ENCODE measurements around the gene OR52I1. TPM values are rescaled to one million over a fixed set of nuclear protein-coding genes. Genes with fewer than 3 reads are reported as not detected.

The OR52I1 gene, protein sequence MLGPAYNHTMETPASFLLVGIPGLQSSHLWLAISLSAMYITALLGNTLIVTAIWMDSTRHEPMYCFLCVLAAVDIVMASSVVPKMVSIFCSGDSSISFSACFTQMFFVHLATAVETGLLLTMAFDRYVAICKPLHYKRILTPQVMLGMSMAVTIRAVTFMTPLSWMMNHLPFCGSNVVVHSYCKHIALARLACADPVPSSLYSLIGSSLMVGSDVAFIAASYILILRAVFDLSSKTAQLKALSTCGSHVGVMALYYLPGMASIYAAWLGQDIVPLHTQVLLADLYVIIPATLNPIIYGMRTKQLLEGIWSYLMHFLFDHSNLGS
- total RNA-seq (2014; rRNA removed; shearing (Covaris generic)), result not detected in 2 replicates
- not detected in 2 replicates for total RNA-seq (2022)
- Bru-seq, nascent RNA, result not detected
- BruChase-seq, experiment 1, labeled RNA remaining after a 6-hour chase, result not detected
- not detected for BruChase-seq, experiment 2, labeled RNA remaining after a 2-hour chase
- long read RNA-seq, partial matches to known transcripts, result 0 of 1 reads
- long read RNA-seq, other reads (novel, unspliced or antisense), result 0 of 1 reads

DNA sequence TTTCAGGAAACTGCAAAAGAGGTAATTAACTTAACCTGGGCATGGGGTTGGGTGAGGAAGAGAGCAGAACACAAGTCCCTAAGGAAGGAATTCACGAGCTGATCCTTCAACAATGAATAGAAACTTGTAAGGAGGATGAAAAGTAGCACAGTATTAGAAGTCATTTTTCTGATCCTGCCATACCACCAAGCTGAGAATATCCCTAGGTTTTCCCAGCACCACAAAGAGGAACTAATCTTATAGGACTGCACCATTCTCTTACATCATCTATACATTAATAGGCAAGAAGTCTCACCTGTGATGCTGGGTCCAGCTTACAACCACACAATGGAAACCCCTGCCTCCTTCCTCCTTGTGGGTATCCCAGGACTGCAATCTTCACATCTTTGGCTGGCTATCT is at the start of gene OR52I1:
OR52I1 (plus strand) TSS at position 301 of the 400 bp plus-strand sequence; CDS start at position 301, 0 bp downstream.
- no peaks in the 10 kb centered on the region for H3K9me3 ChIP-seq (ENCODE audit: low read length)
- intact Hi-C loops (cut with micrococcal nuclease; ENCODE audit: unreplicated experiment), result no loop called here
- BruUV-seq (replicated peaks), result no TSS peak
- no peaks in the 10 kb centered on the region for H3K9me2 ChIP-seq (ENCODE audit: insufficient read depth, low read length)
- no peak within 1 kb of the TSS for H3K27ac ChIP-seq (ENCODE audit: low read depth, low read length, poor library complexity, severe bottlenecking)
- CTCF ChIA-PET (ENCODE audit: unreplicated experiment), result no interaction called here
- no peak within 1 kb of the TSS for H3K4me2 ChIP-seq (ENCODE audit: low read length)
- no peaks in the 10 kb centered on the region for H3K4me1 ChIP-seq (ENCODE audit: insufficient read depth, low read length, poor library complexity, severe bottlenecking)
- TF ChIP-seq, protein P1, sequence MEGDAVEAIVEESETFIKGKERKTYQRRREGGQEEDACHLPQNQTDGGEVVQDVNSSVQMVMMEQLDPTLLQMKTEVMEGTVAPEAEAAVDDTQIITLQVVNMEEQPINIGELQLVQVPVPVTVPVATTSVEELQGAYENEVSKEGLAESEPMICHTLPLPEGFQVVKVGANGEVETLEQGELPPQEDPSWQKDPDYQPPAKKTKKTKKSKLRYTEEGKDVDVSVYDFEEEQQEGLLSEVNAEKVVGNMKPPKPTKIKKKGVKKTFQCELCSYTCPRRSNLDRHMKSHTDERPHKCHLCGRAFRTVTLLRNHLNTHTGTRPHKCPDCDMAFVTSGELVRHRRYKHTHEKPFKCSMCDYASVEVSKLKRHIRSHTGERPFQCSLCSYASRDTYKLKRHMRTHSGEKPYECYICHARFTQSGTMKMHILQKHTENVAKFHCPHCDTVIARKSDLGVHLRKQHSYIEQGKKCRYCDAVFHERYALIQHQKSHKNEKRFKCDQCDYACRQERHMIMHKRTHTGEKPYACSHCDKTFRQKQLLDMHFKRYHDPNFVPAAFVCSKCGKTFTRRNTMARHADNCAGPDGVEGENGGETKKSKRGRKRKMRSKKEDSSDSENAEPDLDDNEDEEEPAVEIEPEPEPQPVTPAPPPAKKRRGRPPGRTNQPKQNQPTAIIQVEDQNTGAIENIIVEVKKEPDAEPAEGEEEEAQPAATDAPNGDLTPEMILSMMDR (conservative IDR thresholded peaks at IDR 0.05; ENCODE audit: low read length), result no peak
- TF ChIP-seq EZH2phosphoT487 (IDR thresholded peaks at IDR 0.05; ENCODE audit: borderline replicate concordance, low read depth, low read length), result no peak
- no peak within 1 kb of the TSS for H2AFZ ChIP-seq (ENCODE audit: low read length)
- POLR2A ChIA-PET, result no interaction called here
- peaks cover 4% of the 10 kb centered on the region; the same call in 1 of the 2 replicates for H3K36me3 ChIP-seq (ENCODE audit: insufficient read depth, low read length)
- no peak for DNase-seq (ENCODE audit: low spot score)
- H3K79me2 ChIP-seq (ENCODE audit: insufficient read depth, low read depth, low read length), result no peaks in the 10 kb centered on the region
- H3K4me3 ChIP-seq (ENCODE audit: low read depth, low read length, poor library complexity, severe bottlenecking), result no peak within 1 kb of the TSS
- no peaks in the 10 kb centered on the region for H4K20me1 ChIP-seq (ENCODE audit: insufficient read depth, low read length)

DNA sequence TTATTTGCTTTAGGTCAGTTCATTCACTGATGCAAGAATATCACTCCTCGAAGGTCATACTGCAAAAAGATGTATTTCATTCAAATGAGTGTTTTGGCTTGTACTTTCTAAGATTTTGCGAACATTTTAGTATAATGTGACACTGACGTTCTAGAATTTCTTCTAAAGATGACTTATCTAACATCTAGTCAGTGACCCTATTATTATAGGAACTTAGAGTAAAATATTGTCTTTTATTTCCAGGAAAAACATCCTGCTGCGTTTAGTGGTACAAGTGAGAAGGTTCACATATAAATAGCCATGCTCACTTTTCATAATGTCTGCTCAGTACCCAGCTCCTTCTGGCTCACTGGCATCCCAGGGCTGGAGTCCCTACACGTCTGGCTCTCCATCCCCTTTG is 48.9 kb upstream of the OR52I1 start, which contains the start of gene OR52M1:
OR52M1 (plus strand) TSS at position 301 of the 400 bp plus-strand sequence; CDS start at position 301, 0 bp downstream.
- DNase-seq (ENCODE audit: low spot score), result no peak
- Histone ChIP-seq H3K4me3 (ENCODE audit: low read depth, low read length, poor library complexity, severe bottlenecking) (no peak within 1 kb of the TSS), H3K9me3 (ENCODE audit: low read length) (no peaks in the 10 kb centered on the region), H3K4me1 (ENCODE audit: insufficient read depth, low read length, poor library complexity, severe bottlenecking) (no peaks in the 10 kb centered on the region), H4K20me1 (ENCODE audit: insufficient read depth, low read length) (no peaks in the 10 kb centered on the region), H2AFZ (ENCODE audit: low read length) (no peak within 1 kb of the TSS), H3K36me3 (ENCODE audit: insufficient read depth, low read length) (no peaks in the 10 kb centered on the region), H3K4me2 (ENCODE audit: low read length) (no peak within 1 kb of the TSS), H3K9me2 (ENCODE audit: insufficient read depth, low read length) (no peaks in the 10 kb centered on the region), H3K79me2 (ENCODE audit: insufficient read depth, low read depth, low read length) (no peaks in the 10 kb centered on the region), H3K27ac (ENCODE audit: low read depth, low read length, poor library complexity, severe bottlenecking) (no peak within 1 kb of the TSS)
- intact Hi-C loops (cut with micrococcal nuclease; ENCODE audit: unreplicated experiment), result no loop called here
- ChIA-PET CTCF (ENCODE audit: unreplicated experiment) (no interaction called here), POLR2A (no interaction called here)
- TF ChIP-seq, protein P1 (conservative IDR thresholded peaks at IDR 0.05; ENCODE audit: low read length), result no peak
- TF ChIP-seq EZH2phosphoT487 (IDR thresholded peaks at IDR 0.05; ENCODE audit: borderline replicate concordance, low read depth, low read length), result no peak
- no TSS peak for BruUV-seq (replicated peaks)

DNA sequence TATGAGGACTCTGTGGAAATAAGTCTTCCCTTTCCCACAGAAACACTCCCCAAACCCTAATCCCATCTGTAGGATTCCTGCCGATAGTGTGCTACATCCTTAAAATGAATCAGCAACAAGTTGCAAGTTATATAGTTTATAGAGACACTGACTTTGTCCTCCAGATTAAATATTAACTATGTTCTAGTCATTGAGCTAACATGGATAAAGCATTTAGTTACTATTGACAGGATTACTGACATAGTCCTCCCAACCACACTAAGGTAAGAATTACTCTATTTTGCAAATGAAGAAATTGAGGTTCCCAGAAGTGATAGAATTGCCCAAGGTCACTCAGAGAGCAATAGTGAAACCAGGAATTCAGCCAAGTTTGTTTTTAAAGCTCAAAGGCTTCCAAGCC is 47.0 kb upstream of the OR52I1 start:
- TF ChIP-seq, protein P1 (conservative IDR thresholded peaks at IDR 0.05; ENCODE audit: low read length), result no peak
- TF ChIP-seq EZH2phosphoT487 (IDR thresholded peaks at IDR 0.05; ENCODE audit: borderline replicate concordance, low read depth, low read length), result no peak
- DNase-seq (ENCODE audit: low spot score), result no peak
- H3K36me3 ChIP-seq (ENCODE audit: insufficient read depth, low read length), result no peaks in the 10 kb centered on the region
- H3K4me3 ChIP-seq (ENCODE audit: low read depth, low read length, poor library complexity, severe bottlenecking), result no peak overlapping the region
- ChIA-PET POLR2A (interaction anchor here (0.6 kb wide), 1 partner anchor 219 kb away, joined by 4 read pairs; no protein-coding TSS in a partner anchor), CTCF (ENCODE audit: unreplicated experiment) (no interaction called here)
- H3K27ac ChIP-seq (ENCODE audit: low read depth, low read length, poor library complexity, severe bottlenecking), result no peak overlapping the region
- no peak overlapping the region for H3K4me2 ChIP-seq (ENCODE audit: low read length)
- H2AFZ ChIP-seq (ENCODE audit: low read length), result no peak overlapping the region
- H3K9me3 ChIP-seq (ENCODE audit: low read length), result no peaks in the 10 kb centered on the region
- intact Hi-C loops (cut with micrococcal nuclease; ENCODE audit: unreplicated experiment), result no loop called here
- no peaks in the 10 kb centered on the region for H3K9me2 ChIP-seq (ENCODE audit: insufficient read depth, low read length)
- no peaks in the 10 kb centered on the region for H3K4me1 ChIP-seq (ENCODE audit: insufficient read depth, low read length, poor library complexity, severe bottlenecking)
- H4K20me1 ChIP-seq (ENCODE audit: insufficient read depth, low read length), result no peaks in the 10 kb centered on the region
- BruUV-seq (replicated peaks), result no TSS peak
- no peaks in the 10 kb centered on the region for H3K79me2 ChIP-seq (ENCODE audit: insufficient read depth, low read depth, low read length)

Data from OCI-LY7 (cell line).